ENCODE results near the gene EZR.

Gene EZR

DNA sequence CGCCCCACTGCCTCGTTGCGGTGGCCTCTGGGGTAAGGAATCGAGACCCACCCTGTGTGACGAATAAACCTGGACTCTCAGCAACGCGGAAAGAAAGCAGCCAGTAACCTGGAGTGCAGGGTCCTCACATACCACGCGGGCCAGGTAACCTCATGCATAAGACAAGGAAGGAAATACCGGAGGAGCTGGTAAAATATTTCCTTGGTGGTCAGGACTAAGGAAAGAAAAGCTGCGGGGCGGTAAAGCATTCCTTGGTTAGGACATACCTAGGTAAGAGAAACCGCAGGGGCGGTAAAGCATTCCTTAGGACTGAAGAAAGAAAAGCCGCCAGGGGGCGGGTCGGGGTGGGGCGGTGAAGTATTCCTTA lies 88.6 kb downstream of the EZR start:
- no peak for DNase-seq (ENCODE audit: low read depth)
- no peak overlapping the region for H3K4me3 ChIP-seq (ENCODE audit: control insufficient read depth, low read depth, low read length)
- no peak for TF ChIP-seq CTCF (IDR thresholded peaks at IDR 0.05; ENCODE audit: control insufficient read depth, insufficient read depth, low read depth, low read length, missing control alignments)

GRCh38 chr6:158729906-158730540 lies 89.1 kb downstream of the EZR start:
- no peak for DNase-seq (ENCODE audit: low read depth)
- no peak overlapping the region for H3K4me3 ChIP-seq (ENCODE audit: control insufficient read depth, low read depth, low read length)
- no peak for TF ChIP-seq CTCF (IDR thresholded peaks at IDR 0.05; ENCODE audit: control insufficient read depth, insufficient read depth, low read depth, low read length, missing control alignments)

GRCh38 chr6:158725704-158726103 lies 93.5 kb downstream of the EZR start:
- no peak for TF ChIP-seq CTCF (IDR thresholded peaks at IDR 0.05; ENCODE audit: control insufficient read depth, insufficient read depth, low read depth, low read length, missing control alignments)
- no peak for DNase-seq (ENCODE audit: low read depth)
- H3K4me3 ChIP-seq (ENCODE audit: control insufficient read depth, low read depth, low read length), result no peak overlapping the region

- no peak for TF ChIP-seq CTCF (IDR thresholded peaks at IDR 0.05; ENCODE audit: control insufficient read depth, insufficient read depth, low read depth, low read length, missing control alignments)
- DNase-seq (ENCODE audit: low read depth), result no peak
- H3K4me3 ChIP-seq (ENCODE audit: control insufficient read depth, low read depth, low read length), result no peak overlapping the region
These were observed 96.9 kb downstream of the EZR start for GRCh38 chr6:158722176-158722729.

DNA sequence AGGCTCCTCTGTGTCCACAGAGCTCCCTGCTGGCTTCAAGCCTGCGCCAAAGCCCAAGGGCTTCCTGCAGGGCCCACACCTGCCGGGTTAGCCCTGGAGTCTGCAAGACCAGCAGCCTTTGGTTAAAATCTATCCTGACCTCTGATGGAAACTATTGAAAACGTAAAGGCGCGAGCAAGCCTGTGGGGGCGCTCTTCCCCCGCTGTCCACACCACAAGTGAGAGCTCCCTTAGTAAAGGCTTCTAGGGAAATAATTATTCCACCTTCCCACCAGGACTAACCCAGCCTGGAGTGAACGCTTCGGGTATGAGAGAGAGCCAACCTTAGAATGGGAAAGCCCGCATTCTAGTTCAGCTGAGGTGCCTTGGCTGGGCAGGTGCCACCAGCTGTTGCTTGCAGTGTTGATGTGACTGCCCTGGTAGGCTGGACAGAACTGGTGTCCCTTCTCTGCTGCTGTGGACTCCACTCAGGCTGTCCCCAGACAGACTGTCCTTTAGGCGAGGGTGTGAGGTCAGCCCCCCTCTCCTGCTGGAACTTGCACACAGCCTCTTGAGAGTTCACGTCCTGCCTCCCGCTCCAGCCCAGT lies 100.6 kb downstream of the EZR start:
- H3K4me3 ChIP-seq (ENCODE audit: control insufficient read depth, low read depth, low read length), result no peak overlapping the region
- peak; percentile 71 for TF ChIP-seq CTCF (IDR thresholded peaks at IDR 0.05; ENCODE audit: control insufficient read depth, insufficient read depth, low read depth, low read length, missing control alignments)
- DNase-seq (ENCODE audit: low read depth), result no peak

GRCh38 chr6:158717341-158718330 lies 101.5 kb downstream of the EZR start:
- TF ChIP-seq CTCF (IDR thresholded peaks at IDR 0.05; ENCODE audit: control insufficient read depth, insufficient read depth, low read depth, low read length, missing control alignments), result no peak
- no peak for DNase-seq (ENCODE audit: low read depth)
- no peak overlapping the region for H3K4me3 ChIP-seq (ENCODE audit: control insufficient read depth, low read depth, low read length)
